ENCODE results near the gene CLTC. TPM values are rescaled to one million over a fixed set of nuclear protein-coding genes. Genes with fewer than 3 reads are reported as not detected.

Gene CLTC
- total and polyA plus RNA-seq, 2 of the 13 experiments (the other 11 are each of a cell fraction or from before 2014, with no cell fraction given): 134 to 283 TPM

DNA sequence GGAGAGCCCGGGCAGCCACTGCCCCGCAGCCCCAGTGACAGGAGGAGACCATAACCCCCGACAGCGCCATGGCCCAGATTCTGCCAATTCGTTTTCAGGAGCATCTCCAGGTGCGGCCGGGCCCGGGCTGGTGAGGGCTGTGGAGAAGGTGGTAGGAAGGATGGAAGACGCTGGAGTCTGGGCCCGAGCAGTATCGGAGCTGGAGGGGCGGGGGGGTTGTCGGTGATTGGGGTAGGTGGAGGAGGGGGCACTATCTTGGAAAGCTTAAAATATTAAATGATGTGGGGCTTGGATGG is 317 bp downstream of the CLTC start (continued):
- TF ChIP-seq, protein P1, sequence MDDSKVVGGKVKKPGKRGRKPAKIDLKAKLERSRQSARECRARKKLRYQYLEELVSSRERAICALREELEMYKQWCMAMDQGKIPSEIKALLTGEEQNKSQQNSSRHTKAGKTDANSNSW (CRISPR knock-in tag; IDR thresholded peaks at IDR 0.05; ENCODE audit: borderline replicate concordance): no peak
- TF ChIP-seq, protein P2, sequence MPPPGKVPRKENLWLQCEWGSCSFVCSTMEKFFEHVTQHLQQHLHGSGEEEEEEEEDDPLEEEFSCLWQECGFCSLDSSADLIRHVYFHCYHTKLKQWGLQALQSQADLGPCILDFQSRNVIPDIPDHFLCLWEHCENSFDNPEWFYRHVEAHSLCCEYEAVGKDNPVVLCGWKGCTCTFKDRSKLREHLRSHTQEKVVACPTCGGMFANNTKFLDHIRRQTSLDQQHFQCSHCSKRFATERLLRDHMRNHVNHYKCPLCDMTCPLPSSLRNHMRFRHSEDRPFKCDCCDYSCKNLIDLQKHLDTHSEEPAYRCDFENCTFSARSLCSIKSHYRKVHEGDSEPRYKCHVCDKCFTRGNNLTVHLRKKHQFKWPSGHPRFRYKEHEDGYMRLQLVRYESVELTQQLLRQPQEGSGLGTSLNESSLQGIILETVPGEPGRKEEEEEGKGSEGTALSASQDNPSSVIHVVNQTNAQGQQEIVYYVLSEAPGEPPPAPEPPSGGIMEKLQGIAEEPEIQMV (CRISPR knock-in tag; IDR thresholded peaks at IDR 0.05; ENCODE audit: low read depth): no peak
- TF ChIP-seq HNRNPK (IDR thresholded peaks at IDR 0.05; ENCODE audit: low read depth, low read length, poor library complexity, severe bottlenecking): peak; percentile 35
- TF ChIP-seq SATB2 (CRISPR knock-in tag; IDR thresholded peaks at IDR 0.05): 0 out of 2 replicates have a peak, but pooled peaks have one; percentile 22
- 0 out of 2 replicates have a peak, but pooled peaks have one; percentile 53 for TF ChIP-seq ZNF782 (CRISPR knock-in tag; IDR thresholded peaks at IDR 0.05; ENCODE audit: borderline replicate concordance)
- TF ChIP-seq GFI1 (CRISPR knock-in tag; IDR thresholded peaks at IDR 0.05; ENCODE audit: borderline replicate concordance): peak; percentile 62
- TF ChIP-seq, protein P3, sequence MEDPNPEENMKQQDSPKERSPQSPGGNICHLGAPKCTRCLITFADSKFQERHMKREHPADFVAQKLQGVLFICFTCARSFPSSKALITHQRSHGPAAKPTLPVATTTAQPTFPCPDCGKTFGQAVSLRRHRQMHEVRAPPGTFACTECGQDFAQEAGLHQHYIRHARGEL (CRISPR knock-in tag; IDR thresholded peaks at IDR 0.05): no peak
- TF ChIP-seq SNAI1 (CRISPR knock-in tag; IDR thresholded peaks at IDR 0.05; ENCODE audit: borderline replicate concordance): 0 out of 2 replicates have a peak, but pooled peaks have one; percentile 7
- TF ChIP-seq, protein P4, sequence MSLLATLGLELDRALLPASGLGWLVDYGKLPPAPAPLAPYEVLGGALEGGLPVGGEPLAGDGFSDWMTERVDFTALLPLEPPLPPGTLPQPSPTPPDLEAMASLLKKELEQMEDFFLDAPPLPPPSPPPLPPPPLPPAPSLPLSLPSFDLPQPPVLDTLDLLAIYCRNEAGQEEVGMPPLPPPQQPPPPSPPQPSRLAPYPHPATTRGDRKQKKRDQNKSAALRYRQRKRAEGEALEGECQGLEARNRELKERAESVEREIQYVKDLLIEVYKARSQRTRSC (CRISPR knock-in tag; IDR thresholded peaks at IDR 0.05; ENCODE audit: low read depth): no peak
- no peak for TF ChIP-seq HNF4G (IDR thresholded peaks at IDR 0.05; ENCODE audit: borderline replicate concordance, low read depth, low read length)
- TF ChIP-seq HNF4G (CRISPR knock-in tag; IDR thresholded peaks at IDR 0.05; ENCODE audit: borderline replicate concordance, low read depth): no peak
- TF ChIP-seq SIX1 (CRISPR knock-in tag; IDR thresholded peaks at IDR 0.05; ENCODE audit: borderline replicate concordance): no peak
- peak; percentile 5 for TF ChIP-seq ZNF781 (CRISPR knock-in tag; IDR thresholded peaks at IDR 0.05; ENCODE audit: borderline replicate concordance, not compliant biosample characterization)
- no peak for TF ChIP-seq DNMT3B (CRISPR knock-in tag; conservative IDR thresholded peaks at IDR 0.05)
- TF ChIP-seq AGO2 (optimal IDR thresholded peaks at IDR 0.05; ENCODE audit: low read depth, low read length): peak; percentile 71
- no peak for TF ChIP-seq KLF11 (CRISPR knock-in tag; IDR thresholded peaks at IDR 0.05)
- TF ChIP-seq NR2C2 (CRISPR knock-in tag; IDR thresholded peaks at IDR 0.05; ENCODE audit: borderline replicate concordance): no peak
- TF ChIP-seq ZIK1 (CRISPR knock-in tag; IDR thresholded peaks at IDR 0.05; ENCODE audit: borderline replicate concordance, low read depth): 0 out of 2 replicates have a peak, but pooled peaks have one; percentile 0
- TF ChIP-seq ZNF253 (CRISPR knock-in tag; IDR thresholded peaks at IDR 0.05; ENCODE audit: borderline replicate concordance): 0 out of 2 replicates have a peak, but pooled peaks have one; percentile 63
- TF ChIP-seq ZNF749 (CRISPR knock-in tag; IDR thresholded peaks at IDR 0.05; ENCODE audit: borderline replicate concordance): 0 out of 2 replicates have a peak, but pooled peaks have one; percentile 27
- TF ChIP-seq, protein P5, sequence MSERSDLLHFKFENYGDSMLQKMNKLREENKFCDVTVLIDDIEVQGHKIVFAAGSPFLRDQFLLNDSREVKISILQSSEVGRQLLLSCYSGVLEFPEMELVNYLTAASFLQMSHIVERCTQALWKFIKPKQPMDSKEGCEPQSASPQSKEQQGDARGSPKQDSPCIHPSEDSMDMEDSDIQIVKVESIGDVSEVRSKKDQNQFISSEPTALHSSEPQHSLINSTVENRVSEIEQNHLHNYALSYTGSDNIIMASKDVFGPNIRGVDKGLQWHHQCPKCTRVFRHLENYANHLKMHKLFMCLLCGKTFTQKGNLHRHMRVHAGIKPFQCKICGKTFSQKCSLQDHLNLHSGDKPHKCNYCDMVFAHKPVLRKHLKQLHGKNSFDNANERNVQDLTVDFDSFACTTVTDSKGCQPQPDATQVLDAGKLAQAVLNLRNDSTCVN (CRISPR knock-in tag; IDR thresholded peaks at IDR 0.05; ENCODE audit: borderline replicate concordance): peak; percentile 4; the same call in 1 of the 2 replicates
- TF ChIP-seq ZNF296 (CRISPR knock-in tag; conservative IDR thresholded peaks at IDR 0.05): no peak
- TF ChIP-seq ZNF768 (CRISPR knock-in tag; IDR thresholded peaks at IDR 0.05): no peak
- TF ChIP-seq ZNF746 (CRISPR knock-in tag; IDR thresholded peaks at IDR 0.05): no peak
- no peak for TF ChIP-seq ZSCAN9 (CRISPR knock-in tag; IDR thresholded peaks at IDR 0.05; ENCODE audit: borderline replicate concordance)
- no peak for TF ChIP-seq ZNF333 (CRISPR knock-in tag; IDR thresholded peaks at IDR 0.05; ENCODE audit: borderline replicate concordance)
- peak; percentile 6; the same call in 1 of the 2 replicates for TF ChIP-seq ZNF264 (CRISPR knock-in tag; IDR thresholded peaks at IDR 0.05)
